Colonic mucosa (tissue), 4 donors: ENCODE measurements around the gene OR6N2. TPM values are rescaled to one million over a fixed set of nuclear protein-coding genes. Genes with fewer than 3 reads are reported as not detected.

ENCODE experiments used
- DNase-seq: peaks from one replicate; pipeline ENCODE4 v3.0.0-alpha.2; 2020
- H3K27ac ChIP-seq: fragments of 200-600 bp; one replicate; pipeline ENCODE4 v1.8.0; 2021
- H3K27me3 ChIP-seq: fragments of 200-600 bp; one replicate; pipeline ENCODE4 v1.8.0; 2021
- H3K36me3 ChIP-seq: fragments of 200-600 bp; one replicate; pipeline ENCODE4 v1.8.0; 2021
- H3K4me1 ChIP-seq: fragments of 200-600 bp; one replicate; pipeline ENCODE4 v1.8.0; 2021; ENCODE audit warnings: mild to moderate bottlenecking
- H3K4me3 ChIP-seq: fragments of 200-600 bp; one replicate; pipeline ENCODE4 v1.8.0; 2021
- H3K9ac ChIP-seq, 2 donors: one replicate each; pipeline ENCODE4 v1.7.0; 2013; ENCODE audit warnings: control low read depth in 2 of 2, low read depth in 2 of 2, low read length in 2 of 2
- H3K9me3 ChIP-seq: fragments of 200-600 bp; one replicate; pipeline ENCODE4 v1.8.0; 2021
- intact Hi-C: fragments of 100-400 bp; cut with DNase I; formaldehyde crosslinking; loops from one replicate; pipeline ENCODE4 v1.14.1; 2022
- total RNA-seq, 2 donors: library from RNA; stranded (reverse); fragmentation: NEBNext Ultra II Directional in 1 of 2; extraction: Animal tissue kit (Norgen Biotek cat#: 25700) in 1 of 2; gene quantifications; one replicate each; pipeline ENCODE4 v1.2.1, GENCODE V29; 2021
- TF ChIP-seq, protein P1 (sequence below): fragments of 200-600 bp; IDR thresholded peaks from one replicate; pipeline ENCODE4 v1.8.0; 2022; ENCODE audit warnings: antibody characterized with exemption, mild to moderate bottlenecking
- donor health status: healthy.
- donor health status: DM: no; HTN: no; CAD: no.
- donor health status: DM: no; HTN: no; CAD: no.

Gene OR6N2
- total RNA-seq, 2 donors from 2014 or later = not detected

DNA sequence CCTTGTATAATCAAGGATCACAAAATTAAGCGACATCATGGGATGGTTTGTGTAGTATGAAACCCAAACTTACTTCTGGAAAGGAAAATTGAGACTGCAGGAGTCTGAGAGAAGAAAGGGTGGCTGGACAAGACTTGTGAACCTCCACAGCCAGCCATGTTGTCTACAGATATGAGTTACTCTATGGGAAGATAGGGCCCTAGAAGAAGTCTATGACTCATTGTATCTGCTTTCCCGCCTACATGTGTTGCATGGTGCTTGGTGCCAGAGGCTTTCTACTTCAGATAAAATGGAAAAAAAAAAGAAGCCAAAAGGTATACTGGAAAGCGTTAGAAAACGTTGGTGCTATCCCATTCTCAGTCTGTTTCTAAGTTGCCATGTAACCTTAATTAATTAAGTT, 18.7 kb upstream of the OR6N2 start:
- no peaks in the 10 kb centered on the region for H3K27me3 ChIP-seq
- no peaks in the 10 kb centered on the region for H3K4me1 ChIP-seq
- TF ChIP-seq, protein P1, sequence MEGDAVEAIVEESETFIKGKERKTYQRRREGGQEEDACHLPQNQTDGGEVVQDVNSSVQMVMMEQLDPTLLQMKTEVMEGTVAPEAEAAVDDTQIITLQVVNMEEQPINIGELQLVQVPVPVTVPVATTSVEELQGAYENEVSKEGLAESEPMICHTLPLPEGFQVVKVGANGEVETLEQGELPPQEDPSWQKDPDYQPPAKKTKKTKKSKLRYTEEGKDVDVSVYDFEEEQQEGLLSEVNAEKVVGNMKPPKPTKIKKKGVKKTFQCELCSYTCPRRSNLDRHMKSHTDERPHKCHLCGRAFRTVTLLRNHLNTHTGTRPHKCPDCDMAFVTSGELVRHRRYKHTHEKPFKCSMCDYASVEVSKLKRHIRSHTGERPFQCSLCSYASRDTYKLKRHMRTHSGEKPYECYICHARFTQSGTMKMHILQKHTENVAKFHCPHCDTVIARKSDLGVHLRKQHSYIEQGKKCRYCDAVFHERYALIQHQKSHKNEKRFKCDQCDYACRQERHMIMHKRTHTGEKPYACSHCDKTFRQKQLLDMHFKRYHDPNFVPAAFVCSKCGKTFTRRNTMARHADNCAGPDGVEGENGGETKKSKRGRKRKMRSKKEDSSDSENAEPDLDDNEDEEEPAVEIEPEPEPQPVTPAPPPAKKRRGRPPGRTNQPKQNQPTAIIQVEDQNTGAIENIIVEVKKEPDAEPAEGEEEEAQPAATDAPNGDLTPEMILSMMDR = no peak
- H3K27ac ChIP-seq = no peak overlapping the region
- no peaks in the 10 kb centered on the region for H3K36me3 ChIP-seq
- no peak for DNase-seq
- intact Hi-C loops = no loop called here
- no peak overlapping the region for H3K9ac ChIP-seq
- no peak overlapping the region for H3K4me3 ChIP-seq
- H3K9me3 ChIP-seq = no peaks in the 10 kb centered on the region

DNA sequence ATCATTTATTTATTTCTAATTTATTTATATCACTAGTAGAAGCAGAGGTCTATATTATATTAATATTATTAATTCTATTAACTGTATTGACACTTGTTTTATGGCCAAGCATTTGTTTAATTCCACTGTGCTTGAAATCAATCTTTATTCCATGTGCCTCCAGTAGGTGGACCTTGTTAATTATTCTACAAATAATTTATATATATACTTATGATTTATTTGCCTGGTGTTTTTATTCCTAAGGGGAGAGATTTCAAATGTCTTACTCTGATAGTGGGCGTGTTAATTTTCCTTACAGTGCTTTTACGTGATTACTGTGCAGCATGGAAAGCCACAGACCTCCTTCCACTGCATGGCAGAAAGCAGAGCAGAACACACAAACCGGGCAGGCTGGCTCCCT, 17.5 kb upstream of the OR6N2 start:
- no peak overlapping the region for H3K9ac ChIP-seq

DNA sequence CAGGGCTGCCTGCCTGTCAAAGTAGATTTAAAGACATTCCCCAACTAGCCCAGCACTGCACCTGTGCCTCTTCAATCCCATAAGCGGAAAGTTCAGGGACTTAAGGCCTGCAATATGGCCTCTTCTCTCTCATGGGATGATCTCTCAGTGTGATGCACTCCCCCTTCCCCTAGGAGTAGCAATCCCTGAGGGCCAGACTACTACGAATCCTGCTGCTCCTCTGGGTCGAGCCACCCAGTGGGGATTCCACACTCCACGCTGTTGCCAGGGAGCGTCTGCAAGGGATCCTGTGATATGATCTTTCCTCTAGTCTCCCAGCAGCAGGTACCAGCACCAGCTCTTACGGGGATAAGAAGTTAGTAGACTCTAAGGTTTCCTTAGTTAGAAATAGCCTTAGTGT, 13.2 kb upstream of the OR6N2 start:
- no peak overlapping the region for H3K27ac ChIP-seq
- intact Hi-C loops = no loop called here
- no peaks in the 10 kb centered on the region for H3K27me3 ChIP-seq
- no peaks in the 10 kb centered on the region for H3K36me3 ChIP-seq
- TF ChIP-seq, protein P1 = no peak
- H3K4me3 ChIP-seq = no peak overlapping the region
- H3K9ac ChIP-seq = no peak overlapping the region
- no peak for DNase-seq
- no peaks in the 10 kb centered on the region for H3K9me3 ChIP-seq
- no peaks in the 10 kb centered on the region for H3K4me1 ChIP-seq

More for the DNA sequence above, 17.5 kb upstream of the OR6N2 start:
- no peak for DNase-seq
- no peaks in the 10 kb centered on the region for H3K9me3 ChIP-seq
- H3K4me1 ChIP-seq = no peaks in the 10 kb centered on the region
- no peaks in the 10 kb centered on the region for H3K36me3 ChIP-seq
- TF ChIP-seq, protein P1 = no peak
- intact Hi-C loops = no loop called here
- no peak overlapping the region for H3K4me3 ChIP-seq
- H3K27me3 ChIP-seq = no peaks in the 10 kb centered on the region
- no peak overlapping the region for H3K27ac ChIP-seq

DNA sequence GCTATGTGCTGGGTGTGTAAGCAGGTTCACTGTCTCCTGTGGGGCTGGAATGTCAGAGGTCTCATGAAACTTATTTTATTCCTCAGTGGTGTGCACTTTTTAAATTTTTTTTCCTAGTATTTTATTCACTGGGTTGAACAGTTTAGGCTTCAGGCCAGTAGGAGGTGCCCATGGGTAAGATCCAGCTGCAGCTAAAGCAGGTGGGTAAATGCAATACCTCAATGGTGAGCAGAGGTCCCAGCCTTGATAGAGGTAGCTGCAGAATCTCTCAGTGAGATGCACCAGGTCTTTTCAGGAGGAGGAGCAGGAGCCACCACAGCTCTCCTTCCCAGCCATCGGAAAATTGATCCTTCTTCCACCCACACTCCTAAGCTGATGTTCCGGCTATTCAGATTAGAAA, 12.6 kb upstream of the OR6N2 start:
- H3K36me3 ChIP-seq = no peaks in the 10 kb centered on the region
- TF ChIP-seq, protein P1 = no peak
- H3K4me3 ChIP-seq = no peak overlapping the region
- no peaks in the 10 kb centered on the region for H3K27me3 ChIP-seq
- intact Hi-C loops = no loop called here
- no peak overlapping the region for H3K9ac ChIP-seq
- no peak overlapping the region for H3K27ac ChIP-seq
- no peak for DNase-seq
- H3K9me3 ChIP-seq = no peaks in the 10 kb centered on the region
- H3K4me1 ChIP-seq = no peaks in the 10 kb centered on the region

DNA sequence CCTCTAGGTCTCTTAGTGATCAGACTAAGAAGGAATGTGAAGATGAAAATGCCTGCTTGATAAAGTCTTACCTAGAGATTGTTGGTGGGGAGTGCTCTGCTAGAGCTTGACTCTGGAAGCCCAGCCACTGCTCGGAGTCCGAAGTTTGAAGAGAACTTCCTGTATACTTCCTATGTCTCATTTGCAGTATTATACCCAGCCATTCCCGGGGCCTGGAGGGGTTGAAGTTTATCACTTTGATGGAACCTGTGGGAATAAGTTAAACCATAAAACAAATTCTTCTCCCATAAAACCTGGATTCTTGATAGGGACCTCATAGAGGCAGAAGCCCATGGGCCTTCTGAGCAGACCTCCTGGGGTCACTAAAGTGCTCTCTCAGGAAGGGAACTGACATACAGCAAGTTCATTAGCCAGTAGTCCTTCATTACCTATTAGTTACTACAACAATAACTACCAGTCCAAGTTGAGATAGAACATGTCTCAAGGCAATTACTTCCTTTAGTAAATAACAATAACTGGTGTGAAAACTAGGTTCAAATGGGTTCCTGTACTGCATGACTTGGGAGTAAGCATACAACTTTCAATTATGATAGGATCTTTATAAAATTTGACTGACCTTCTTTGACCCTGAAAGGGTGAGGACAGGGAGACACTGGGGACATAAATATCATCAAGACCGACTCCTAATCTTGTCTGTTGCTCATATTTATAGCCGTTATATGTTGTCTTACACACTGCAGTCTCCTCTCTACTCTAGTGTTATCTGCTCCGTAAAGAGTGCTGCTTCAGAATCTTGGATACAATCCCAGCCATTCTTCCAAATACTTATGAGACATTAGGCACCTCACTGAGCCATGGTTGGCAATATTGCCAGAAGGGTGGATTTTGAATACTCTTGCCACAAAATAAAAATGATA, 8.8 kb downstream of the OR6N2 start, which contains the start of gene OR6N1:
Gene OR6N1 (minus strand): TSS at position 246 of the 917 bp plus-strand sequence. CDS start 5,513 bp downstream, outside the sequence.
- no peaks in the 10 kb centered on the region for H3K4me1 ChIP-seq
- H3K9me3 ChIP-seq = no peaks in the 10 kb centered on the region
- H3K4me3 ChIP-seq = no peak within 1 kb of the TSS
- intact Hi-C loops = no loop called here
- TF ChIP-seq, protein P1 = no peak
- no peak for DNase-seq
- no peaks in the 10 kb centered on the region for H3K36me3 ChIP-seq
- no peak within 1 kb of the TSS for H3K27ac ChIP-seq
- H3K27me3 ChIP-seq = no peaks in the 10 kb centered on the region
- no peak within 1 kb of the TSS for H3K9ac ChIP-seq
